Measurements from ENCODE around the gene CAPS. TPM values are rescaled to one million over a fixed set of nuclear protein-coding genes. Genes with fewer than 3 reads are reported as not detected.

The CAPS gene
- total RNA-seq, 1 donor from 2014 or later = 4.1 TPM

DNA sequence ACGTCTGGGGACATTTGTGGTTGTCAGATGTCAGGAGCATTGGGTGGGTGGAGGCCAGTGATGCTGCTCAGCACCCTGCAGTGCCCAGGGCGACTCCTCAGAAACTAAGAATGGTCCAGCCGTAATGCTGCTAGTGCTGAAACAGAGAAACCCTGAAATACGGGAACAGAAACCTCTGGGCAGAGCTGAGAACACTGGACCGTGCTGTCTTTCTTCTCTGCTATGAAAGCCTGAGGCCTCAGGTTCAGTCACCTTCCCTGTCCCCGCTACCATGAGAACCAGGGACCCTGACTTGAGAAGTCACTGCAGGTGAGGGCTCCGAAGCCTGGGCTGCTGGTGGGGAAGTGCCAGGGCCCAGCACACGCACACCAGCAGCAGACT lies 13.4 kb downstream of the CAPS start:
- ATAC-seq (no peak), DNase-seq (no peak)
- intact Hi-C loops (cut with micrococcal nuclease) = no loop called here

- DNase-seq (no peak), ATAC-seq (no peak)
- intact Hi-C loops (cut with micrococcal nuclease) = no loop called here
Measured at GRCh38 chr19:5929179-5929578, 15.1 kb downstream of the CAPS start.

DNA sequence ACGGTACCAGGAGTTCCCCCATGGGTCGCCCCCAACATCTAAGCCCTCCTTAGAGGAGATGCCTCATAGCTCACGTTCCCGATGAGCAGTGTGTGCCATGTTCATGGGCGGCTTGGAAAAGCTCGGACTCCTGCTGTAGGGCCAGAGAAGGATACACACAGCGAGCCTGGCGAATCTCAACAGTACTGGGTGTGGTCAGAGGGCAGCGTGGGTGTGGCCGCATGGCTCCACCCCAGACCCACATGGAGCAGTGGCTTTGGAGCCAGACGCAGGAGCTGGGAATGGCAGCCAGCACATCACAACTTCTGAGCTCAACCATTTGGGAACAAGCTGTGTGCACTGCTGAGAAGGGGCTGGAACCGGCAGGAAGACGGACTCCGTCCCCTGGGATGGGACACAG lies 15.6 kb downstream of the CAPS start:
- DNase-seq = no peak
- intact Hi-C loops (cut with micrococcal nuclease) = no loop called here
- no peak for ATAC-seq

DNA sequence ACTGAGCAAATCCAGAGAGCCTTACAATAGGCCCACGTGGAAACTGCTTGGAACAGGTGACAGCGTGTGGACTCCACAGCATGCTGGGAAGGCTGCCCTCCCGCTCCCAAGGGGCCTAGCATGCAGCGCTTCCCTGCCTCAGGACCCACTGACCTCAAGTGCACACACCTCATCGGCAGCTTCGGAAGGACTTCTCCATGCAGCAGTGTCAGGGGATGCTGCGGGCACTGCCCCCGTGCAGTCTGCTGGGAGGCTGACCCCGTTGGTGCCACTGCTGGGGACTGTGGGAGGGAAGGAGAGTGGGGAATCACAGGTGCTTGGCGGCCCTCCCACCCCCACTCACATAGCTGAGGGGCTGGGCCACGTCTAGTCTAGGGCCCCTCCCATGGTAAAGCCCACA lies 17.2 kb downstream of the CAPS start:
- no peak for ATAC-seq
- intact Hi-C loops (cut with micrococcal nuclease) = no loop called here
- no peak for DNase-seq

- no peak for DNase-seq
- intact Hi-C loops (cut with micrococcal nuclease) = no loop called here
Measured at GRCh38 chr19:5932146-5932545, 18.1 kb downstream of the CAPS start.

DNA sequence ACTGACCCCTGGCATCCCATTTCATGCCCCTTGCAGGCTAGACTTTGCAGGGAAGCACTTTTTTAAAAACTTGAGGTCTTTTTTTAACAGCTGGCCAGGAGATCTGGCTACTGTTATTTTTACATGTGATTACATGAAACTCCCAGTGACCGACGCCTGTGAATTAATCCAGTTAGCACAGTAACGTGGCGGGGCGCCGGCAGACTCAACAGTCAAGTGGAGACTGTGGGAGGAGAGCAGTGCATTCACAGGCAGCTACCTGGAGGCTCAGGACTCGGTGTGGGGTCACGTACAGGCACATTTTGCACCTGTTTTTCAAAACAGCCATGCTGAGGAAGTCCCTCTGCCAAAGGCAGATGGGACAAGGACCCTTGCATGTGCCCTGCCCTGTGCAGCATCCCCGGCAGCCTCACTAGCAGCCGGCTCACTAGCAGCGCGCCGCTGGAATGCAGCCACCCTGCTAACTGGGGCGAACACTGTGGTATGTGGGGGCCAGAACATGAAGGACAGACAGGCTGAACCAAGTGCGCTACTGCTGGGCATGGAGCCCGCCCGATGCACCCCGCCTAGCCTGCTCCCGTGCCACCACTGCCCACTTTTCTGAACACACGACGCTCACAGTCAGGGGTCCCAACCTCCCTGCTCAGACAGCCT lies 18.7 kb downstream of the CAPS start:
- DNase-seq (no peak), ATAC-seq (no peak)
- intact Hi-C loops (cut with micrococcal nuclease) = no loop called here

More at GRCh38 chr19:5932146-5932545, 18.1 kb downstream of the CAPS start:
- ATAC-seq = no peak

DNA sequence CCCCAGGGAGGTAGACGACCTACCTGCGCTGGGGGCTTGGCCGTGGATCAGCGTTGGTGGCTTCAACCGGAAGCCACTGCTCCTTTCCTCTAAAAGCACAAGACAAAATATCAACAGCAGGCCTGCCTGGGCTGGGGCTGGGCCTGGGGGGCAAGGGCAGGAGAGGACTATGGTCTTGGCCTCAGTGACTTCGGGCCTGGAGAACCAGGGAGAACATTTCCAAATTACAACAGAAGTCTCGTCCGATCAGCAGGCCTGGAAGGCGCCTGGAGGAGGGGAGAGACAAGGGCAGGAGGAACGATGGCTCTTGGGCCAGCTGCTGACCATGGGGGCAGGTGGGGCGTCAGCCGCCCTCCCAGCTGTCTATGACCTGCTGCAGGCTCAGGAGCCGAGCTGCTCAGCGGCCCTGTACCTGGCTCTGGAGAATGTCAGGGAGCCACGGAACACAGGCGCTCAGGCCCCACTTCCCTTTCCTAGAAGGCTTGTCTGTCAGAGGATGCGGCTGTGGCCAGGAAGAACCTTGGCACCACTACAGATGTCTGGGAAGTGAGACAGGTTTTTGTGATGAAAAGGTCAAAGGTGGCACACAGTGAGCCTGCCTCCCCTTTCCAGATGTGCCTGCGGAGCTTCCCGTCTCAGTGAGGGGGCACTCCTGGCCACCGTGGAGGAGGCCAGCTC lies 19.5 kb downstream of the CAPS start:
- no peak for ATAC-seq
- DNase-seq = no peak
- intact Hi-C loops (cut with micrococcal nuclease) = no loop called here

DNA sequence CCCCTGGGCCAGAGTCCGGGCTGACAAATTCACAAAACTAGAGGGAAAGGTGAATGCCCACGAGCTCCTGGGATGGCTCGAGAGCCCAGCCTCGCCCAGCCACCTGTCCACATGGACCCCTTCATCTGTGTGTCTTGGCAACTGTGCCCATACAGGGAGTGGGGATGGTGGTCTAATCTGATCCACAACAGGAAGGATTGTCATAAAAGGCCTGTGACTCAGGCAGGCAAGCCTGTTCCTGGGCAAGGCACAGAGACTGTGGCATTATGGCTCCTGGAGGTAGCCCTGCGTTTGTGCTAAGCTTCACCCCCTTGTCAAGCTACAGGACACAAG lies 20.0 kb downstream of the CAPS start:
- DNase-seq = no peak

GRCh38 chr19:5934774-5935472 lies 20.9 kb downstream of the CAPS start:
- ATAC-seq (peak; percentile 68), DNase-seq (peak; percentile 65)

More for the DNA sequence above, 20.0 kb downstream of the CAPS start:
- intact Hi-C loops (cut with micrococcal nuclease) = no loop called here
- ATAC-seq = no peak

DNA sequence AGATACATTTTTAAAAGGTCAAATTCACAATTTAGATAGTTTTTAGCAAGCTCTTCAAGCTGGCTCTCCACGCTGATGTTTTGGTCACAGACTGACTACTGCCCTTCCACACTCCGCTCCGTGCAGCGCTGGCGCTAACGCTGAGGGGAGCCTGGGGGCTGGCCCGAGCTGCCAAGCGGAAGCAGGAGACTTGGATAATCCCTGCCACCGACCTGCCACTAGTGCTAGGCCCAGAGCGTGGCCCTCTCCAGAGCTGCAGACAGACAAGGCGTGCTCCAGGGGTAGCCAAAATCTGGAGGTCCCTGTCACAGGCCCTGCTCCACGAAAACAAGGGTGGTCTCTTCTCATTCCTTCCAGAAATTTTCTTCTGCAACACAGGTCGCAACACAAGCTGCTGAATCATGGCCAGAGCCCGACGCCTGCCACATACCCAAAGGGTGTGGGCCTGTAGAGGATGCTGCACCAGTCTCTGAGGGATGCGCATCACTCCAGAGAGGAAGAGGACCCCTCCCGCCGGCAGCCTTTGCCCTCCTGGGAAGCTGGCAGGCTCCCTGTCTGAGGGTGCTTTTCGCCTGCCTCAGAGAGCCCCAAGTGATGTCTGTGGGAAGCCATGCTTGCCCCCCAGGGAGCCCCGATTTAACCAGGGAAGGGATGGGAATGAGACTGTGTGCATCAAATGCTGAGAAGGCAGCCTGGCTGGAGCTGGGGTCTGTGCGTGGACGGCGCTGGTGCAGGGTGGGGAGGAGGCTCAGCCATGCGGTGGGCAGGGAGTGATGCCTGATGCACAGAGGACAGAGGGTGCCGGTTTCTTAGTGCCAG lies 21.6 kb downstream of the CAPS start:
- intact Hi-C loops (cut with micrococcal nuclease) = no loop called here
- peak; percentile 48 for ATAC-seq
- DNase-seq = no peak

More at GRCh38 chr19:5934774-5935472, 20.9 kb downstream of the CAPS start:
- intact Hi-C loops (cut with micrococcal nuclease) = no loop called here

GRCh38 chr19:5936292-5936592 lies 22.2 kb downstream of the CAPS start:
- DNase-seq (no peak), ATAC-seq (no peak)
- intact Hi-C loops (cut with micrococcal nuclease) = no loop called here

DNA sequence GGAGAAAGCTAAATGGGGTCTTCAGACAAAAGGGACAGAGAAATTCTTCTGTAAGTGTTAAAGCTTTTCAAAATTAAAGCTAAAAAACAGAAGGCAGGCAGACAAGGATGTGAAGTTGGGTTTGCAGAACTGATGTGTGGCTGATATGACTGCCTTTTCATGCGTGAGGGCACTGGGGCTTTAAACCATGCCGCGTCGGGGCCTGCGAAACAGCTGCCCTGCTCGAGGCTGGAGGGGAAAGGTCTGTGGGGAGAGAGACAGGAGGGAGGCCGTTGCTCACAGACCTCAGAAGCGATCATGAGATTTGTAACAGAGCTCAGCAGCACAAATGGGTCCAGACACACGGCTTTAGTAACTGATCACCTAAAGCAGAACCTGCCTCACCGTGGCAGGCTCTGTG lies 23.5 kb downstream of the CAPS start:
- no peak for ATAC-seq
- DNase-seq = no peak
- intact Hi-C loops (cut with micrococcal nuclease) = no loop called here

- ATAC-seq = peak; percentile 61
- DNase-seq = no peak
- intact Hi-C loops (cut with micrococcal nuclease) = no loop called here
Measured at GRCh38 chr19:5940260-5941208, 26.5 kb downstream of the CAPS start.

GRCh38 chr19:5941673-5942072 lies 27.6 kb downstream of the CAPS start:
- intact Hi-C loops (cut with micrococcal nuclease) = no loop called here
- DNase-seq = no peak
- ATAC-seq = no peak

DNA sequence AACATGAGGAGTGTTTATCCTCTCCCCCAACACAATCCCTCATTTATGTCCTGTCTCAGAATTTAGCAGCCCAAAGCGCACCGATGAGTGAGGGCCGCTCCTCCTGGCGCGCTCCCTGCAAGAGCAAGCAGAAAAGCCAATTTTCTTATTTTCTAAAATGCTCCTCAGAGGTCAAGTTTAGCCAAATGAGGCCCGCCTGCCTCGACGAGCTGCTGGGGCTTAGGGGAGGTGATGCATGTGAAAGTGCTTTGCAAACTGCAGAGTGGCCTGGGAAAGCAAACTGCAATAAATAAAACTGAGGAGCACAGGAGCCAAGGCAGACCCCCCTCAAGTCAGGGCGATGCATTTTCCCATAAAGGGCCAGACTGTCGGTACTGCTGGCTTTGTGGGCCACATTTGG lies 29.0 kb downstream of the CAPS start:
- ATAC-seq = no peak
- intact Hi-C loops (cut with micrococcal nuclease) = no loop called here
- peak; percentile 28 for DNase-seq

DNA sequence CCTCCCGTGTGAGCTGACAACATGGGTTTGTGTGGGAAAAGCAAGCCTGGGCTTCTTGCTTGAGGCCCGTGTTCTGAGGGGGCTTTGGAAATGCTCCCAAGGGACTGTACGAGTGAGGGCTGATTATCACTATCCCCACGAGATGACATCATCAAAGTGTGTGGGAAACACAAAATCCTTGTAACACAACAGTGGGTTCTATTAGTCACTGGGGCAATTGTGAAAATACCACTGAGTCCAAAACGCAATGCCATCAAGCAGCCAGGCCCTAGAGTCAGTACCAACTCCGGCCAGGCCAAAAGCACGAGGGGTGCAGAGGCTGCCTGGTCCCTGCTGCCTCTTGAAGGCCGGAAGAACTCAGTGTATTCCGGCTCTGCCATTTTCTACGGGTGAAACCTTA lies 29.6 kb downstream of the CAPS start:
- ATAC-seq = no peak
- peak; percentile 18 for DNase-seq
- intact Hi-C loops (cut with micrococcal nuclease) = no loop called here

- peak; percentile 80 for DNase-seq
- intact Hi-C loops (cut with micrococcal nuclease) = no loop called here
- peak; percentile 56 for ATAC-seq
Measured at GRCh38 chr19:5947435-5947834, 33.4 kb downstream of the CAPS start.

DNA sequence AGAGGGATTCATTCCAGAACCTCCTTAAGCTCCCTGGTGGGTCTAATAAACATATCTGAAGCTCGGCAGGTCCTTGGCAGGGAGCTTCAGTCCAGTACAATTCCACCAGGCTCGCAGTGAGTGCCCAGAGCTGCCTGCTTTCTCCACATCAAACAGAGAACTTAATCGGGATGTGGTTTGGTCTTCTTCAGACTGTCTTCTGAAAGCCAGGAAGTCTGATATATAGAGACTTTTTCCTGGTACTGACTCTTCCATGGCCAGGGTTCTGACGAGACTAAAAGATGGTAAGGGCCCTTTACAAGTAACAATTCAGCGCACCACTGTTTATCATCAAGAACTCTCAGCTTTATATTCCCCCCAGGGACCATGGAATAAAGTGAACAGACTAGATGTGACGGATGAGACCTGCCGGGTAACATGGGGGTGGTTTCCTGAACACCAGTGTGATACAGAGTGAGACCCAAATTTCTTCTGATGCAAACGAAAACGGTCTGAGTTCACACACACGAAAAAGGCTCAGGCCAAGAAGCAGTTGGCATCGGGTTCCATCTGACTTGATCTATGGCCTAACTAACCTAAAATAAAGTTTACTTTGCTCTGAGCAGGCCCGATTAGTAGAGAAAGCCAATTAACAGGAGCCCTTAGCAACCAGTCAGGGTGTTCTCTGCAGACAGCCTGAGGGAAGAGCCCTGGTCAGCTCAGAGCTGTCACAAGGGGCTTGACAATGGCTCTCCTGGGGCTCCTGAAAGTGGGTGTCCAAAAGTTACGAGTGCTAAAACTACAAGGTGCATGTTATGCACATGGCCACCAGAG lies 34.9 kb downstream of the CAPS start:
- intact Hi-C loops (cut with micrococcal nuclease) = no loop called here
- no peak for DNase-seq
- peak; percentile 21 for ATAC-seq
